Osteocyte (in vitro differentiated cells): ENCODE results near the gene GCLC. TPM values are rescaled to one million over a fixed set of nuclear protein-coding genes. Genes with fewer than 3 reads are reported as not detected.

Experiments
- DNase-seq: peaks from one replicate; pipeline ENCODE4 v3.0.0; 2021; ENCODE audit warnings: mixed read lengths; ENCODE audit not compliant: unreplicated experiment; ENCODE audit errors: extremely low spot score
- H3K27ac Mint-ChIP-seq: one replicate; pipeline ENCODE4 v1.8.0; 2021; ENCODE audit warnings: mild to moderate bottlenecking, mixed read lengths; ENCODE audit not compliant: unreplicated experiment
- H3K27me3 Mint-ChIP-seq: one replicate; pipeline ENCODE4 v1.8.0; 2021; ENCODE audit warnings: mixed read lengths; ENCODE audit not compliant: unreplicated experiment
- H3K36me3 Mint-ChIP-seq: one replicate; pipeline ENCODE4 v1.8.0; 2021; ENCODE audit warnings: mixed read lengths; ENCODE audit not compliant: unreplicated experiment
- H3K4me1 Mint-ChIP-seq: one replicate; pipeline ENCODE4 v1.8.0; 2021; ENCODE audit warnings: mixed read lengths; ENCODE audit not compliant: unreplicated experiment
- H3K4me3 Mint-ChIP-seq: one replicate; pipeline ENCODE4 v1.8.0; 2021; ENCODE audit warnings: mild to moderate bottlenecking, moderate library complexity, mixed read lengths; ENCODE audit not compliant: unreplicated experiment
- H3K9me3 Mint-ChIP-seq: one replicate; pipeline ENCODE4 v1.8.0; 2021; ENCODE audit warnings: mixed read lengths; ENCODE audit not compliant: unreplicated experiment
- CTCF ChIP-seq: fragments of 200-600 bp; sonication (generic); IDR thresholded peaks from 2 replicates; pipeline ENCODE4 v1.5.0; 2021; ENCODE audit warnings: antibody characterized with exemption, mild to moderate bottlenecking, moderate library complexity
- total RNA-seq: library from RNA; stranded (reverse); gene quantifications from 2 replicates; pipeline ENCODE4 v1.2.1, GENCODE V29; 2021

Gene GCLC
- total RNA-seq, 1 donor from 2014 or later, result 43.7 TPM

GRCh38 chr6:53568776-53569616 is 24.1 kb upstream of the GCLC start:
- H3K27me3 Mint-ChIP-seq, result peaks cover 38% of the 10 kb centered on the region
- H3K9me3 Mint-ChIP-seq, result no peaks in the 10 kb centered on the region
- DNase-seq, result no peak
- no peaks in the 10 kb centered on the region for H3K4me1 Mint-ChIP-seq
- no peaks in the 10 kb centered on the region for H3K36me3 Mint-ChIP-seq
- H3K27ac Mint-ChIP-seq, result no peak overlapping the region
- no peak for TF ChIP-seq CTCF
- H3K4me3 Mint-ChIP-seq, result no peak overlapping the region

- DNase-seq, result no peak
- no peak overlapping the region for H3K27ac Mint-ChIP-seq
- peaks cover 45% of the 10 kb centered on the region for H3K27me3 Mint-ChIP-seq
- H3K36me3 Mint-ChIP-seq, result no peaks in the 10 kb centered on the region
- no peak overlapping the region for H3K4me3 Mint-ChIP-seq
- TF ChIP-seq CTCF, result no peak
- H3K9me3 Mint-ChIP-seq, result no peaks in the 10 kb centered on the region
- H3K4me1 Mint-ChIP-seq, result no peaks in the 10 kb centered on the region
Observed at GRCh38 chr6:53567701-53568100, 22.8 kb upstream of the GCLC start.

DNA sequence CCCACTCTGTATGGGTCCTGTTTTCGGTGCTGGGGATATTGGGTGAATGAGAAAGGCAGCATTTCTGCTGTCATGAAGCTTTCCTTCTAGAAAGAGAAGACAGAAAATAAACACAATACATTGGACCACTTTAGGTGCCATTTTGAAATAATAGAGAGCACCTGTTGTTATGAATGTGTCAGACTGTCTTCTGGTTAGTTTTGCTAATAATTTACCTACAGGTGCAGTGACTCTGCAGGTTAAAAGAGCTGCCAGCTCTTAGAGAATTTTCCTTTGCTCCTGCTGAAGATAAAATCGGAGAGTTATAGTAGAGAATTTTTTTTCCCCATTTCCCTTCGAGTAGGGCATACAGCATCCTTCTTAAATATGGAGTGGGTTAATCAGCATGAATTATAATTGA is 21.9 kb upstream of the GCLC start:
- Mint-ChIP-seq H3K27ac (no peak overlapping the region), H3K4me1 (no peaks in the 10 kb centered on the region), H3K9me3 (no peaks in the 10 kb centered on the region), H3K4me3 (no peak overlapping the region), H3K36me3 (no peaks in the 10 kb centered on the region), H3K27me3 (peaks cover 54% of the 10 kb centered on the region)
- TF ChIP-seq CTCF, result no peak
- DNase-seq, result no peak

DNA sequence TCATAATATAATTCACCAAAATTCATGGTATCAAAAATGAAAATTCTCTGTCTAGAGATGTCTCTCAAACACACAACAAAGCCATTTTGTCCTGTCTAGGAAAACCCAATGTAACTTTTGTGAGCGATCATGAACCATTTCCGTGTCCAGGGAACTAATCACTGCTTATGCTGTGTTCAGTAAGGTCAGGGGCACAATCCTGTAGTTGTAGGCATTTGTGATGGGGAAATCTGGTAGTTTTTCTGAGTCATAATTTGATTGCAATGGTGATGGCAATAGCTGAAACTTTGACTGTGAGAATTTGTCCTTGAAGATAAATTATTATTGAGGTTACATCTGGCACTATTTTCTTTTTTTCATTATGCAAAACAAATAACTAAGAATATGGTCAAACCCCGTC is 21.0 kb upstream of the GCLC start:
- H3K9me3 Mint-ChIP-seq, result peaks cover 6% of the 10 kb centered on the region
- H3K4me3 Mint-ChIP-seq, result no peak overlapping the region
- peaks cover 58% of the 10 kb centered on the region for H3K27me3 Mint-ChIP-seq
- H3K36me3 Mint-ChIP-seq, result no peaks in the 10 kb centered on the region
- DNase-seq, result no peak
- no peak overlapping the region for H3K27ac Mint-ChIP-seq
- no peaks in the 10 kb centered on the region for H3K4me1 Mint-ChIP-seq
- no peak for TF ChIP-seq CTCF

- DNase-seq, result no peak
- Mint-ChIP-seq H3K36me3 (no peaks in the 10 kb centered on the region), H3K9me3 (peaks cover 6% of the 10 kb centered on the region), H3K4me3 (no peak overlapping the region), H3K4me1 (no peaks in the 10 kb centered on the region), H3K27me3 (peaks cover 58% of the 10 kb centered on the region), H3K27ac (no peak overlapping the region)
- no peak for TF ChIP-seq CTCF
Observed at GRCh38 chr6:53564401-53565065, 19.6 kb upstream of the GCLC start.
